Mucosa of stomach (tissue), 1 donor: ENCODE measurements around the gene DNAJC21.

Experiments used
- H3K27me3 ChIP-seq: one replicate; pipeline ENCODE4 v1.7.0; 2013; ENCODE audit warnings: mild to moderate bottlenecking, low read length; ENCODE audit not compliant: control insufficient read depth, insufficient read depth
- H3K36me3 ChIP-seq: one replicate; pipeline ENCODE4 v1.7.0; 2013; ENCODE audit warnings: low read length; ENCODE audit not compliant: control insufficient read depth, insufficient read depth
- H3K4me1 ChIP-seq: one replicate; pipeline ENCODE4 v1.7.0; 2013; ENCODE audit warnings: mild to moderate bottlenecking, low read length; ENCODE audit not compliant: control insufficient read depth, insufficient read depth
- H3K4me3 ChIP-seq: one replicate; pipeline ENCODE4 v1.7.0; 2013; ENCODE audit warnings: low read length
- H3K9ac ChIP-seq: one replicate; pipeline ENCODE4 v1.7.0; 2013; ENCODE audit warnings: mild to moderate bottlenecking, low read length, moderate library complexity
- H3K9me3 ChIP-seq: one replicate; pipeline ENCODE4 v1.7.0; 2013; ENCODE audit warnings: mild to moderate bottlenecking, low read length, moderate library complexity; ENCODE audit not compliant: control insufficient read depth
- donor health status: Pancreatic carcinoma.

The DNAJC21 gene

DNA sequence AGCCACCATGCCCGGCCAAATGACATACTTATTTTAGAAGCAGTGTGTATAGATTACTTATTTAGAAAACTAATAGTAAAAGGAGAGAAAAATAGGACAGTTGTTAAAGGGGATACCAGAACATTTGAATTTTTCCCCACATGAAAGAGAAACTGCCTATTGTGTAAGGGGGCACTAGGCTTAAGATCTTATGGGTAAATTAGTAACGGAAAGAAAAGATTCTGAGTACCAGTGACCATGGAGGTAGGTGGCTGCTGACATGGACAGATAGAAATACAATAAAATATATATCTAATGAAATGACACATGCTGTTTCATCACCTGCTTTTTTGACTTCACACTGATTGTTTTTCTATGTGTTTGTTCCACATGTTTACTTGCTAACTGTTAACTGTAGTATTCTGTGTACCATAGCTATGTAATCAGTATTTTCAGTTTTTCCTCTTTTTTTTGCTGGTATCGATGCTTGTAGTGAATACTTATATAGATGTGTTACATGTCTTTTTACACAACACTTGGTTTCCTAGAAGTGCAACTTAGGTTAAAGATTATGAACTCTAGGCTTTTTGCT is 3.0 kb upstream of the DNAJC21 start:
- Histone ChIP-seq H3K9me3 (no peaks in the 10 kb centered on the region), H3K27me3 (no peaks in the 10 kb centered on the region), H3K4me3 (no peak overlapping the region), H3K36me3 (no peaks in the 10 kb centered on the region), H3K9ac (no peak overlapping the region), H3K4me1 (peaks cover 16% of the 10 kb centered on the region)

DNA sequence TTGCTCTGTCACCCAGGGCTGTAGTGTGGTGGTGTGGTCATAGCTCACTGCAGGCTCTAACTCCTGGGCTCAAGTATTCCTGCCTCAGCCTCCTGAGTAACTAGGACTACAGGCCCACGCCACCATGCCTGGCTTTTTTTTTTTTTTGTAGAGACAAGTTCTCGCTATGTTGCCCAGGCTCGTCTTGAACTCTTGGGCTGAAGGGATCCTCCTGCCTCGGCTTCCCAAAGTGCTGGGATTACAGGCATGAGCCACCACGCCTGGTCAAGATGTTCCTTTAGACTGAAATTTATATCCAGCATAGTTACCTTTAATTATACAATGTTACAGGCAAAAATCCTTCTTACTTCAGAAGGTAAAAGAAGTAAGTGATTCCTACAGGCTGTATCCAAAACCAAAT is 1.6 kb upstream of the DNAJC21 start:
- Histone ChIP-seq H3K9ac (no peak overlapping the region), H3K4me1 (peaks cover 16% of the 10 kb centered on the region), H3K27me3 (no peaks in the 10 kb centered on the region), H3K9me3 (no peaks in the 10 kb centered on the region), H3K4me3 (no peak overlapping the region), H3K36me3 (no peaks in the 10 kb centered on the region)

GRCh38 chr5:34928267-34928666 is 1.1 kb upstream of the DNAJC21 start:
- H3K4me1 ChIP-seq: peaks cover 15% of the 10 kb centered on the region

GRCh38 chr5:34929720-34930461 is 532 bp downstream of the DNAJC21 start:
- no peaks in the 10 kb centered on the region for H3K27me3 ChIP-seq
- H3K9ac ChIP-seq: peak overlapping the region; percentile 92
- H3K4me3 ChIP-seq: peak overlapping the region; percentile 45
- H3K9me3 ChIP-seq: no peaks in the 10 kb centered on the region
- no peaks in the 10 kb centered on the region for H3K36me3 ChIP-seq
- H3K4me1 ChIP-seq: peaks cover 5% of the 10 kb centered on the region

More at GRCh38 chr5:34928267-34928666, 1.1 kb upstream of the DNAJC21 start:
- H3K36me3 ChIP-seq: no peaks in the 10 kb centered on the region
- H3K27me3 ChIP-seq: no peaks in the 10 kb centered on the region
- no peak overlapping the region for H3K4me3 ChIP-seq
- H3K9me3 ChIP-seq: no peaks in the 10 kb centered on the region
- H3K9ac ChIP-seq: no peak overlapping the region

GRCh38 chr5:34930462-34930844 is 1.1 kb downstream of the DNAJC21 start:
- no peaks in the 10 kb centered on the region for H3K36me3 ChIP-seq
- no peaks in the 10 kb centered on the region for H3K9me3 ChIP-seq
- peak overlapping the region; percentile 92 for H3K9ac ChIP-seq
- peaks cover 5% of the 10 kb centered on the region for H3K4me1 ChIP-seq
- peak overlapping the region; percentile 45 for H3K4me3 ChIP-seq
- H3K27me3 ChIP-seq: no peaks in the 10 kb centered on the region

GRCh38 chr5:34930870-34931269 is 1.5 kb downstream of the DNAJC21 start:
- Histone ChIP-seq H3K36me3 (no peaks in the 10 kb centered on the region), H3K4me1 (peaks cover 5% of the 10 kb centered on the region), H3K9ac (no peak overlapping the region), H3K9me3 (no peaks in the 10 kb centered on the region), H3K4me3 (no peak overlapping the region), H3K27me3 (no peaks in the 10 kb centered on the region)

DNA sequence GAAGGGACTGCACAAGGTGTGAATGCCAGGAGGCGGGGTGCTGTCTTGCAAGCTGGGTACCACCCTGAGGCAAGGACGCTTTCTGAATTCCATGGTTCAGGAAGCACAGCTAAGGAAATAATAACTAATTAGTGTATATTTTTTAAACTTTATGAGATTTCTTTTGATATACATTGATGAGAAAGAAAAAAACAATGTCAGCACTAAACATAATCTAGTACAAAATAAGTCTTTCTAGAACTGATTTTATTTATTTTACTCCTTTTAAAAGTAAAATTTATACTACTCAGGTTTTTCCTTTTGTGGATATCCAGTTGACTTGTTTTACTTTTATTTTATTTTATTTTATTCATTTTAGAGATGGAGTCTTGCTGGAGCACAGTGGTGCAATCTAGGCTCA is 3.6 kb downstream of the DNAJC21 start:
- H3K4me3 ChIP-seq: no peak overlapping the region
- H3K36me3 ChIP-seq: no peaks in the 10 kb centered on the region
- peaks cover 5% of the 10 kb centered on the region for H3K4me1 ChIP-seq
- no peaks in the 10 kb centered on the region for H3K9me3 ChIP-seq
- no peak overlapping the region for H3K9ac ChIP-seq
- no peaks in the 10 kb centered on the region for H3K27me3 ChIP-seq

GRCh38 chr5:34941936-34942335 is 12.6 kb downstream of the DNAJC21 start:
- no peaks in the 10 kb centered on the region for H3K36me3 ChIP-seq

DNA sequence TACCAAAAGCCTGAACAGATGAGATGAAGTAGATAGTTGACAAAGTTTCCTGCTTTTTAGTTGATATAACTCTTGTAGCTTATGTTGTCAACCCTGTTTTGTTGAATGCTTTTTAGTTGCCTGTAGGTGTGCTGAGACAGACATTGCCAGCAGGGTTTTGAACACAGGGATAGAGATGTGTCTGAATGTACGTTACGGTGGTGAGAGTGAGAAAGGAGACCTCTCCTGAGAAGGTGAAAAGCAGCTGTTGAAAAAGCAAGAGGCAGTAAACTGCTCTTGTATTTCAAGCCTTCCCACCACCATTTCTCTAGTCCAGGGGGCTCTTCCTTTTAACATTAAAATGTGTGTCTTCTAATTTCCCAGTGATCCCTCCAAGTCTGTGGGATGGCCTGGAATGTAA is 14.7 kb downstream of the DNAJC21 start:
- Histone ChIP-seq H3K27me3 (no peaks in the 10 kb centered on the region), H3K9me3 (no peaks in the 10 kb centered on the region), H3K4me3 (no peak overlapping the region), H3K9ac (no peak overlapping the region), H3K36me3 (no peaks in the 10 kb centered on the region), H3K4me1 (no peaks in the 10 kb centered on the region)

More at GRCh38 chr5:34941936-34942335, 12.6 kb downstream of the DNAJC21 start:
- Histone ChIP-seq H3K9me3 (no peaks in the 10 kb centered on the region), H3K9ac (no peak overlapping the region), H3K4me1 (no peaks in the 10 kb centered on the region), H3K27me3 (no peaks in the 10 kb centered on the region), H3K4me3 (no peak overlapping the region)

DNA sequence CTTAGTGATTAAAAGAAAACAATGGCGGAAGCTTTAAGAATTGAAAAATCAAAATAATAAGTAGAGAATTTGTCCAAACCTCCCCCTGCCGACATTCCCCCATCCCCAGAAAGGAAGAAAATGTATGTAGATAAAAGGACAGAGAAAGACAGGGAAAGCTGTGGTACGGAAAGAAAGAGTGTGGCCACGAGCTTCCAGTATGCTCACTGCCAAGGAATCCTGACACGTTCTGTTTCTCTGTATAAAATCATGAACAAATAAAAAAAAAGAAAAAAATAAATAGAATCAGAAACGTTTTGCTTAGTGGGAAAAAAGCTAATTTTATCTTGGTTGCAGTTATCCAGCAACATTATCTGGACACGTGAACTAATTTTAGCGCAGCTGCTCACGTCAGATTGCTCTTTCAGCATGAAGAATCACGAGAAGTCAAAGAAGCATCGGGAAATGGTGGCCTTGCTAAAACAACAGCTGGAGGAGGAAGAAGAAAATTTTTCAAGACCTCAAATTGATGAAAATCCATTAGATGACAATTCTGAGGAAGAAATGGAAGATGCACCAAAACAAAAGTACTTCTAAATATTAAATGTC is 15.2 kb downstream of the DNAJC21 start:
- H3K4me1 ChIP-seq: no peaks in the 10 kb centered on the region
- H3K9ac ChIP-seq: no peak overlapping the region
- no peak overlapping the region for H3K4me3 ChIP-seq
- H3K36me3 ChIP-seq: no peaks in the 10 kb centered on the region
- no peaks in the 10 kb centered on the region for H3K9me3 ChIP-seq
- no peaks in the 10 kb centered on the region for H3K27me3 ChIP-seq

GRCh38 chr5:34957321-34957720 is 28.0 kb downstream of the DNAJC21 start:
- Histone ChIP-seq H3K27me3 (no peaks in the 10 kb centered on the region), H3K9ac (no peak overlapping the region), H3K9me3 (no peaks in the 10 kb centered on the region), H3K36me3 (no peaks in the 10 kb centered on the region), H3K4me3 (no peak overlapping the region), H3K4me1 (no peaks in the 10 kb centered on the region)

DNA sequence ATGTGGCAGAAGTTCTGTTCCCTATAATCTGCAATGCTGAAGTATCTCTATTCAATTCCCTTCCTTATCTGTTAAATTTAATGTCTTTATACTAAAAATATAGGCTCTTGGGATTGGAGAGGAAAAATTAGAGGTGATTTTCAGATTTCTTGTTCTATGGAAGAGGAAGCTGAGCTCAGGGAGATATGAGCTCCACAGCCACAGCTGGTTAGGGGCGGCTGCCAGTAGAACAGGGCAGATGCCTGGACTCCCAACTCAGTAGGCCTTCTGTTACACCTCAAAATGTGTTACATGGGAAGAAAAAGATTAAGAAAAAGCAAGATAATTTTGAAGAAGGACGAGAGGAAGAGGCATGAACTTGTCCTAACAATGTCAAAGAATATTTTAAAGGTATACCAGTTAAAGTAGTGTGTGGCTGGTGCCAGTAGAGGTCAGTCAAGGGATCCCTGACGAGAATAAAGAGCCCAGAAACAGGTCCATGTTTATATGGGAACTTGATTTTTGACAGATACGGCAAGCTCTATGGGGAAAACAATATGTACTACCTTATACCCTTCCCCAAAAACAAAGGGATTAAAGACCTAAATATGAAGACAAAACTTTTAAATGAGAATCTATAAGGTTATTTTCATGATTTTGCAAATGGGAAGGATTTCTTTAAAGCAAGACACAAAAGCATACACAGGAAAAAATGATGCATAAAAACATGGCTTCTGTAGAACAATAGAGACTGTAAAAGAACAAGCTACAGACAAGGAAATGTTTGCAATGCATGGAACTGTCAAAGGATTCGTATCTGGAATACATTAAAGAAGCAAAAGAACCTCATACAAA is 28.7 kb downstream of the DNAJC21 start:
- H3K36me3 ChIP-seq: no peaks in the 10 kb centered on the region

More for the DNA sequence above, 28.7 kb downstream of the DNAJC21 start:
- no peak overlapping the region for H3K4me3 ChIP-seq
- H3K9me3 ChIP-seq: no peaks in the 10 kb centered on the region
- H3K4me1 ChIP-seq: no peaks in the 10 kb centered on the region
- no peaks in the 10 kb centered on the region for H3K27me3 ChIP-seq
- no peak overlapping the region for H3K9ac ChIP-seq
